T1000 (cell line): ENCODE data around the gene ETS1.

Source experiments
- DNase-seq: peaks from one replicate; lab custom pipeline; 2025; ENCODE audit warnings: mixed read lengths; lab: John Stamatoyannopoulos, UW

The ETS1 gene

DNA sequence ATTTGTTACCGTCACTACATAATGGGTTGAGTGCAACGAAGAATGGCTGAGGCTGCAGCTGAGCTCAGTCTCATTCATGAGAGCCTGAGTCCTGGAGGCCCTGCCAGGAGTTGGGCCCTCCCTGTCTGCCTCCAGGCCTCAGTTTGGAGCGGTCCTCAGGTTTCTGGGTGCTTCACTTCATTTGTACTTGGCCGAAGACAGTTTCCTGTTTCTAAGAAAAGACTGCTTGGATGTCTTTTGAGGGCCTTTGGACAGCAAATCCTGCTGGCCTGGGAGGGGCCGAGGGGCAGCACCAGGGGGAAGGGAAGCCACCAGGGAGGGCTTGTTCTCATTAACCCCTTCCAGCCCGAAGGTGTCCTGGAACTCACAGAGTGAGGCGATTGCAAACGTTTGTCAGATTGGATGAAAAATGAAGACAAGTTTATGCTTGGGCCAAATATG is 163.1 kb downstream of the ETS1 start:
- no peak for DNase-seq

DNA sequence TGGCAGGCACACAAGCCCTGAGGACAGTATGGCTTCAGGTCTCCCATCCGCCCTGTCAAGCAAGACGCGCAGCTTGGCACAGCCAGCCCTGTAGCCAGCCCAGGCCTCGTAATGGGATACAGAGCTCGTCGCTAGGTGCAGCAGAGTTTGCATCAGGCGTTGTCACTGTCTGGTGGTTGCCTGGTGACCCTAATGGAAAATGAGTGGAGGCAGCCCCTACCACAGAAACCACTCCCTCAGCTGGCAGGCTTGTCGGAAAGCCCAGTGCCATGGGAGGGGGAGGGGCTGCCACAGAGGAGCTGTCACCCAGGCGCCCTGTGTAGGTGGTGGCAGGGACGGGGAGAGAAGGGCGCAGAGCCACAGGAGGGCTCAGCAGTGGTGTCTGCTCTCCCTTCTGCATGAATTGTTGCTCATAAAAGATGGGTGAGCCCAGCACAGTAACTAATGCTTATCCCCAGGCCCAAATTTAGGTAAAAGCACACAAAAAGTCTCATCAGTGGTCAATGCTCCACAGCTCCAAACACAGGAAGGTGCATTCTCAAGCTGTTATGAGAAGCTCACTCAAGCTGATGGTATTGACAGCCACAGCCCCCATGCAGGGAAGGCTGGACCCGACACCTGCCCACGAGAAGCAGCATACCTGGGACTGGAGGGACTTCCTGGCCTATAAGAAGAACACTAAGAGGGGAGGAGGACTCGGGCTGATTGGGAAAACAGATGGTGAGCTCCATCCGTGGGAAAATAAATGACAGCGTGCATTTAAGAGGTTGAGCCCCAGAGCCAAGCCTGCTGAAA is 164.6 kb downstream of the ETS1 start:
- DNase-seq = no peak

DNA sequence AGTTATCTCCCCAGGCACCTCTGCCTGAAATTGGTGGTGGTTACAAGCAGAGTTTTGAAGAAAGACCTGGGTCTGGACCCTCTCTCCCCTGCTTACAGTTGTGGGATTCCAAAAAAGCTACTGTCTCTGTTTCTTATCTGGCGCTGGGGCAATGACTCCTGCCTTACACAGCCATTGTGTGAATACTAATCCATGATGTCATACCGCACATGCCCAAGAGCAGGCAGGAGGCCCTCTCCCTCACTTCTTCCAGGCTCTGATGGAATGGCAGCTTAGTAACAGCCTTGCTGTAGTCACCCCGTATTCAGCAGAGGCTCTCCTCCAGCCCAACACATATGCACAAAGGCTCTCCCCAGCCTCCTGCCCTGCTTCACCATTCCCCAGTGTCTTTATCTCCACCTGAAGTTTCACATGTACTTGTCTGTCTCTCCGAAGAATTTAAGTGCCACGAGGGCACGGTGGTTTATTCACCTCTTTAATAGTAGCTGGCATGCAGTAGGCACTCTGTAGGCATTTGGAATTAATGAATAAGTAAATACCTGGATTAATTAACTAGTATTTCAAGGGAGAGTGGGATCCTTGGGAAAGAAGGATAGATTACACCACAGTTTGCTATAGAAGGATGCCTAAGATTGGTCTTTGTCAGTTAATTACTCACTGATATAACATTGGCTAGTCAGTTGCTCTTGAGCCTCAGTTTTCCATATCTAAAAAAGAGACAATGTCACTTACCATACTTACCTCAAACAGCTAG is 165.6 kb downstream of the ETS1 start:
- DNase-seq = no peak

GRCh38 chr11:128420951-128421350 is 166.4 kb downstream of the ETS1 start:
- no peak for DNase-seq

GRCh38 chr11:128420265-128420664 is 167.1 kb downstream of the ETS1 start:
- DNase-seq = no peak

- no peak for DNase-seq
These were observed 168.2 kb downstream of the ETS1 start for GRCh38 chr11:128419012-128419767.

- no peak for DNase-seq
These were observed 169.6 kb downstream of the ETS1 start for GRCh38 chr11:128417607-128418324.

DNA sequence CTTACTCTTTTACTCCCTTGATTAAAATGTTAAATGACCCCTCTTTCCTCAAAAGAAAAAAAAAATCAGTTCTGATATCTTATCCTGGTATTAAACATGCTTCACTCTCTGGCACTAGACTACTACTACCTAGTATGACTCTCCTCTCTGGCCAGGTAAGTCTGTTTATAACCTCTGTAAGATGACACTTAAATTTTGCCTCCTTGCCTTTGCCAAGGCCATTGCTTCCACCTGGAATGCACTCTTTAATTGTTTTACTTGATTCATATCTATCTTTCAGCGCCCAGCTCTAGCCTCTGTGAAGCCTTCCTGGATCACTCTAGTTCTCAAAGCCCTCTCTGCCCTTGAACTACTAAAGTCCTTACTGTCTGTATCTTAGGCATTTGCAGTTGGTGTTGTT is 170.4 kb downstream of the ETS1 start:
- DNase-seq = no peak

DNA sequence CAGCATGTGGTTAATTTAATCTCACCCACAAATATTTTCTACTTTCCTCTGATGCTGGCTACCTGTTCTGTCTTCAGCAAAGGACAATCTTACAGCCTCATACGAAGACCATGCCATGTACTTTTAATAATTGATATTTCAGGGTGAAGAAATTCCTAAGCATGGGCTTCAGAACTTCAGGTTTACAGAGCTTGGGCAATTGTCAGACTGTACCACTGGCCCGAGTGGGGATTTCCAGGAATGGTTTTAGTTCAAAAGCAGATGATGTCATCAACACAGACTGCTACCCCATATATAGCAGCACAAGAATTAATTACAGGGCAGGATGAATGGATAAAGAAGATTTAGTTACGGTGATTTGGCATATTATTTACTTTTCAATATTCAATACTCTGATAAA is 171.8 kb downstream of the ETS1 start:
- DNase-seq = no peak

GRCh38 chr11:128412847-128413791 is 174.2 kb downstream of the ETS1 start:
- DNase-seq = no peak

DNA sequence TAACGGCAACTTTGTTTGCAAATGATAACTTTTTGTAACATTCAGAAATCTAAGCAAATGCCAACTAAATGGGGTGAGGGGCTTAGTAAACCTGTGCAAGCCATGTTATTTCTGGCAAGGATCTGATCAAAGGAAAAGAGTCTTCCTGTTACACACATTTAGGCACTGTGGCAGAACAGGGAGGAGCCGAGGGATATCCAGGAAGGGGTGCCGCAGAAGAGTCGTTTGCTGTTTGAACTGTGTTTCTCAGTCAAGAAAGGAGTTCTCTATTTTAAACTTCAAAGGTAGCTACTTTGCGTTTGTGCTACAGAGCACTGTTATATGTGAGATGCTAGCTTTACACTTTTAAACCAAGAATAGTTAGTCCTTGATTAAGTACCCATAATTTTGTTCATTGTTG is 175.5 kb downstream of the ETS1 start:
- no peak for DNase-seq

DNA sequence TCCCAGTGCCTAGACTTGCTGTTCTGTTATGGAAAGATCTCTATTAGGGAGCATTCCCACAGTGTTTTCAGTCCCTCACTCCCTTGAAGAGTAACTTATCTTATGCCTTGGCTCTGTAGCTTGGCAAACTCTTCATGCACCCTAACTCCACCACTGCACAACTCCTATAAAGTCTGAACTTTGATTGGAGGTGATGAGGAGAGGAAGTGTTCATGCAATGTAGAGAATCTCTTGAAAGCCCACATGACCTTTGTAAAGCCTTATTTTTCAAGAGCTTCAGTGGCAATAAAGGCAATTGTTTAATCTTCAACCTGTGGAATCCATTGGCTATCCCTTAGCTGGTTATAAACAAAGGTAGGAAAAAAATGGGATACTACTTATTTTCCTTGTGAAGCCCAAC is 176.2 kb downstream of the ETS1 start:
- no peak for DNase-seq

DNA sequence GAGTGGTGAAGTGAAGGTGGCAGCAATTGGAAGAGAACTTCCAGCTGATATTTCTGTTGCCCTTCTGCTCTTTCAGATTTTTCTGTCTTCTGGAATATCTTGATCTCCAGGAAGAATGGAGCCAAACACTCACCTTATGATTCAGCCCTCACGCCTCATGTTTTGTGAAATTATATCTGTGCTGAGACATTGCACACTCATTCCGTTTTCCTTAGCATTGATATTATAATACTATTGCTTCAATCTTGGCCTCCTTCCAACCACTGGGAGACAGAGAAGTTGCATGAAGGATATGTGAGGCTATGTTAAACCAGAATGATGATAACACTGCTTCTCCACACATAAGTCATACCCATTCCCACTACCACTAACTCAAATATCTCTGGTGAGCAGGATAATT is 177.9 kb downstream of the ETS1 start:
- no peak for DNase-seq
